Mesothelial cell of epicardium (in vitro differentiated cells): ENCODE measurements around the gene MED31. TPM values are rescaled to one million over a fixed set of nuclear protein-coding genes. Genes with fewer than 3 reads are reported as not detected.

Experiments
- DNase-seq, 2 experiments: peaks; one replicate each; pipeline ENCODE4 v3.0.0; 2021; ENCODE audit warnings: low spot score in 2 of 2; ENCODE audit not compliant: unreplicated experiment in 2 of 2
- H3K27ac Mint-ChIP-seq: 2 replicates; pipeline ENCODE4 v1.8.0; 2021; ENCODE audit warnings: mixed read lengths
- H3K27me3 Mint-ChIP-seq: 2 replicates; pipeline ENCODE4 v1.8.0; 2021; ENCODE audit warnings: low read depth, mixed read lengths
- H3K36me3 Mint-ChIP-seq: 2 replicates; pipeline ENCODE4 v1.8.0; 2021; ENCODE audit warnings: mixed read lengths
- H3K4me1 Mint-ChIP-seq: 2 replicates; pipeline ENCODE4 v1.8.0; 2021; ENCODE audit warnings: mixed read lengths
- H3K4me3 Mint-ChIP-seq: 2 replicates; pipeline ENCODE4 v1.8.0; 2021; ENCODE audit warnings: mild to moderate bottlenecking, moderate library complexity, mixed read lengths
- H3K9me3 Mint-ChIP-seq: 2 replicates; pipeline ENCODE4 v1.8.0; 2021; ENCODE audit warnings: mixed read lengths
- CTCF ChIP-seq: fragments of 200-600 bp; sonication (generic); IDR thresholded peaks from one replicate; pipeline ENCODE4 v1.5.0; 2021; ENCODE audit warnings: antibody characterized with exemption; ENCODE audit not compliant: unreplicated experiment
- total RNA-seq: library from RNA; stranded (reverse); gene quantifications from 3 replicates; pipeline ENCODE4 v1.2.1, GENCODE V29; 2021

The MED31 gene
- total RNA-seq, 1 donor from 2014 or later, result 12.1 TPM

DNA sequence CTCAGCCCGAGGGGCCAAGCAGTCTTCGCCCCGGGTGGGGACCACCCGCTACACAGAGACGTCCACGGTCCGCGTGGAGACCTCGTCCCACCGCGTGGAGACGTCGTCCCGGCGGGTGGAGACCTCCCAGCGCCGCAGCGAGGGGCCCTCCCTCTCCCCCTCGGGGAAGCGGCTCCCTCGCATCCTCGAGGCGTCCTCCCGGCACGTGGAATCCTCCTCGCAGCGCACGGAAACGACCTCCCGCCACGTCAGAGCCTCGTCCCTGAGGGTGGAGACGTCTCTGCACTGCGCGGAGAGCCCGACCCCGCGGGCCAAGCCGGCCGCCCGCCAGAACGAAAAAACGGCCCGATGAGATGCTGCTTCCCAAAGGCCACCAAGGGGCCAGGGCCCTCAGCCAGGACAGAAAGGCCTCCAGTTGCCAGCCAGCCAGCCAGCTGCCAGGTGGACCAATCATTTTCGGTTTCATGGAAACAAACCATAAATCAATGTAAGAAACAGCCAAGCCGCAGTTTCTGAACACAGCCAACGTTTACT is 581 bp upstream of the MED31 start:
- no peak for TF ChIP-seq CTCF
- peaks cover 49% of the 10 kb centered on the region for H3K4me1 Mint-ChIP-seq
- peaks cover 4% of the 10 kb centered on the region for H3K36me3 Mint-ChIP-seq
- peak overlapping the region; percentile 100 for H3K4me3 Mint-ChIP-seq
- no peak for DNase-seq
- H3K27ac Mint-ChIP-seq, result no peak overlapping the region
- peaks cover 33% of the 10 kb centered on the region for H3K27me3 Mint-ChIP-seq
- no peaks in the 10 kb centered on the region for H3K9me3 Mint-ChIP-seq

GRCh38 chr17:6648181-6648580 is 3.2 kb downstream of the MED31 start:
- no peak overlapping the region for H3K4me3 Mint-ChIP-seq
- peaks cover 2% of the 10 kb centered on the region for H3K27me3 Mint-ChIP-seq
- DNase-seq, result no peak
- H3K4me1 Mint-ChIP-seq, result peaks cover 24% of the 10 kb centered on the region
- no peak for TF ChIP-seq CTCF
- H3K36me3 Mint-ChIP-seq, result peaks cover 12% of the 10 kb centered on the region
- H3K27ac Mint-ChIP-seq, result no peak overlapping the region
- H3K9me3 Mint-ChIP-seq, result no peaks in the 10 kb centered on the region

GRCh38 chr17:6643451-6644125 is 7.8 kb downstream of the MED31 start:
- H3K4me3 Mint-ChIP-seq, result no peak overlapping the region
- no peaks in the 10 kb centered on the region for H3K9me3 Mint-ChIP-seq

GRCh38 chr17:6642592-6642991 is 8.8 kb downstream of the MED31 start:
- no peaks in the 10 kb centered on the region for H3K9me3 Mint-ChIP-seq
- H3K4me1 Mint-ChIP-seq, result peaks cover 28% of the 10 kb centered on the region
- no peak overlapping the region for H3K4me3 Mint-ChIP-seq
- TF ChIP-seq CTCF, result no peak
- H3K27ac Mint-ChIP-seq, result no peak overlapping the region
- H3K36me3 Mint-ChIP-seq, result peaks cover 9% of the 10 kb centered on the region
- H3K27me3 Mint-ChIP-seq, result no peaks in the 10 kb centered on the region
- no peak for DNase-seq

More at GRCh38 chr17:6643451-6644125, 7.8 kb downstream of the MED31 start:
- H3K27ac Mint-ChIP-seq, result no peak overlapping the region
- peaks cover 22% of the 10 kb centered on the region for H3K4me1 Mint-ChIP-seq
- H3K36me3 Mint-ChIP-seq, result peaks cover 9% of the 10 kb centered on the region
- no peak for DNase-seq
- H3K27me3 Mint-ChIP-seq, result no peaks in the 10 kb centered on the region
- TF ChIP-seq CTCF, result no peak

- Mint-ChIP-seq H3K4me3 (peak overlapping the region; percentile 96), H3K9me3 (no peaks in the 10 kb centered on the region), H3K27ac (peak overlapping the region; percentile 99), H3K27me3 (no peaks in the 10 kb centered on the region), H3K36me3 (peaks cover 8% of the 10 kb centered on the region), H3K4me1 (peaks cover 28% of the 10 kb centered on the region)
- DNase-seq, result no peak
- TF ChIP-seq CTCF, result no peak
Measured at GRCh38 chr17:6641247-6641863, 10.1 kb downstream of the MED31 start.
